K562 (cell line): ENCODE measurements around the gene TRMT112. TPM values are rescaled to one million over a fixed set of nuclear protein-coding genes. Genes with fewer than 3 reads are reported as not detected.

Experiments used
- ADNP ChIP-seq: fragments of 200-800 bp; sonication (Bioruptor generic); IDR thresholded peaks from 2 replicates; pipeline ENCODE4 v1.6.1; 2016; ENCODE audit warnings: missing genetic modification characterization, missing compliant biosample characterization
- BRD4 ChIP-seq: fragments of 200-600 bp; sonication (generic); IDR thresholded peaks from 2 replicates; pipeline ENCODE4 v1.6.1; 2017; ENCODE audit warnings: inconsistent platforms
- CHD1 ChIP-seq: fragments of 200-600 bp; sonication (generic); IDR thresholded peaks from one replicate; pipeline ENCODE4 v1.6.1; 2012; ENCODE audit warnings: mild to moderate bottlenecking, moderate library complexity, low read length, inconsistent platforms
- FUS ChIP-seq: fragments of 200-400 bp; formaldehyde crosslinking; optimal IDR thresholded peaks from 2 replicates; pipeline ENCODE3; 2017; ENCODE audit warnings: low read depth, low read length
- ZNF253 ChIP-seq: fragments of 250-450 bp; sonication (Bioruptor Pico); conservative IDR thresholded peaks from 2 replicates; pipeline ENCODE4 v1.6.1; 2021; ENCODE audit warnings: mild to moderate bottlenecking
- ZNF3 ChIP-seq: fragments of 250-450 bp; sonication (Bioruptor Pico); IDR thresholded peaks from 2 replicates; pipeline ENCODE4 v1.5.0; 2021; ENCODE audit warnings: mild to moderate bottlenecking, moderate library complexity
- polyA plus RNA-seq, 8 experiments: library from polyadenylated mRNA; depleted of rRNA in 4 of 8; stranded (reverse) in 5 of 8; unstranded in 3 of 8; fragments of >200 nt; fragmentation: Nextera tagmentation in 2 of 8; fragmentation: Illumina TruSeq in 1 of 8; extraction: Ambion mirVana in 2 of 8; extraction: Trizol in 1 of 8; gene quantifications; 2 replicates each; pipeline versions ENCODE4 v1.2.1 to v1.2.3, GENCODE V29; 2011 to 2014; ENCODE audit warnings: inconsistent platforms in 1 of 8, missing spikeins in 1 of 8
- total RNA-seq, 7 experiments: library from RNA; depleted of rRNA in 6 of 7; stranded (reverse); fragments of >200 nt in 6 of 7; fragmentation: Illumina TruSeq in 2 of 7; extraction: Trizol in 2 of 7; gene quantifications; 2 replicates each; pipeline versions ENCODE4 v1.2.1 to v1.2.3, GENCODE V29; 2011 to 2021; ENCODE audit warnings: low replicate concordance in 1 of 7
- TF ChIP-seq, protein P1 (sequence below), 2 experiments: fragments of 450-650 bp in 1 of 2; sonication (generic) in 1 of 2; formaldehyde crosslinking in 1 of 2; IDR thresholded peaks; 2 replicates each; pipeline versions ENCODE4 v1.7.1 to v1.9.0; 2016 to 2022; ENCODE audit warnings: inconsistent platforms in 1 of 2, mild to moderate bottlenecking in 1 of 2, missing genetic modification reagents in 1 of 2

The TRMT112 gene
- total and polyA plus RNA-seq, 9 of the 15 experiments (the other 6 are each of a cell fraction or from before 2014, with no cell fraction given), result 162 to 444 (median 300) TPM

DNA sequence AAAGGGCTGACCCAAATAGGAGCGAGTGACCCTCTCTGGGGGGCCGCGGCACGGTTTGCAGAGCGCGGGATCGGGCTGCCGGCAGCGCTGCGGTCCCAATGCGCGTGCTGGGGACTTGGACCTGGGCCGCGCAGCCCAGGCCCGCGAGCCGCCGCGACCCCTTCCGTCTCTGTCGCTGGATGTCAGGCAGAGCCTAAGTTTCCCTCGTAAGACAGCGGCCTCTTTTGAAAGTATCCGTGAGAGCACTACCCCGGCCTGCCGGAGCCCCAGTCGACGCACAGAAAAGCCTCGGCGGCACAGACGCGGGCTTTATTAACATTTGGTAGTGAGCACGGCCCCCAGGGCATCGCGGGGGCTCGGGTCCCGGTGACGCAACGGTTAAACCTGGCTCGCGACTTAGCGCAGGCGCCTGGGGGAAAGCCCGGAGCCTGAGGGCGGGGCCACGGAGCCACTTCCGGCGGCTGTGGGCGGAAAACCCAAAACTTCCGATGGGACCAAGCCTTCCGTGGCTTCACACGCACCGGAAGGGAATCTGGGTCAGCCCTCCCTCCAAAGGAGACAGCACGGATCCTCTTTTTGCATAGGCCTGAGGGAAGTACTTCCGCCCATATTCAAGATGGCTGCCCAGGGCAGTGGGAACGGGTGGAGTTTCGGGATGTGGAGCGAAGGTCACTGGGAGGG, 47.7 kb downstream of the TRMT112 start (continued):
- TF ChIP-seq, protein P1, sequence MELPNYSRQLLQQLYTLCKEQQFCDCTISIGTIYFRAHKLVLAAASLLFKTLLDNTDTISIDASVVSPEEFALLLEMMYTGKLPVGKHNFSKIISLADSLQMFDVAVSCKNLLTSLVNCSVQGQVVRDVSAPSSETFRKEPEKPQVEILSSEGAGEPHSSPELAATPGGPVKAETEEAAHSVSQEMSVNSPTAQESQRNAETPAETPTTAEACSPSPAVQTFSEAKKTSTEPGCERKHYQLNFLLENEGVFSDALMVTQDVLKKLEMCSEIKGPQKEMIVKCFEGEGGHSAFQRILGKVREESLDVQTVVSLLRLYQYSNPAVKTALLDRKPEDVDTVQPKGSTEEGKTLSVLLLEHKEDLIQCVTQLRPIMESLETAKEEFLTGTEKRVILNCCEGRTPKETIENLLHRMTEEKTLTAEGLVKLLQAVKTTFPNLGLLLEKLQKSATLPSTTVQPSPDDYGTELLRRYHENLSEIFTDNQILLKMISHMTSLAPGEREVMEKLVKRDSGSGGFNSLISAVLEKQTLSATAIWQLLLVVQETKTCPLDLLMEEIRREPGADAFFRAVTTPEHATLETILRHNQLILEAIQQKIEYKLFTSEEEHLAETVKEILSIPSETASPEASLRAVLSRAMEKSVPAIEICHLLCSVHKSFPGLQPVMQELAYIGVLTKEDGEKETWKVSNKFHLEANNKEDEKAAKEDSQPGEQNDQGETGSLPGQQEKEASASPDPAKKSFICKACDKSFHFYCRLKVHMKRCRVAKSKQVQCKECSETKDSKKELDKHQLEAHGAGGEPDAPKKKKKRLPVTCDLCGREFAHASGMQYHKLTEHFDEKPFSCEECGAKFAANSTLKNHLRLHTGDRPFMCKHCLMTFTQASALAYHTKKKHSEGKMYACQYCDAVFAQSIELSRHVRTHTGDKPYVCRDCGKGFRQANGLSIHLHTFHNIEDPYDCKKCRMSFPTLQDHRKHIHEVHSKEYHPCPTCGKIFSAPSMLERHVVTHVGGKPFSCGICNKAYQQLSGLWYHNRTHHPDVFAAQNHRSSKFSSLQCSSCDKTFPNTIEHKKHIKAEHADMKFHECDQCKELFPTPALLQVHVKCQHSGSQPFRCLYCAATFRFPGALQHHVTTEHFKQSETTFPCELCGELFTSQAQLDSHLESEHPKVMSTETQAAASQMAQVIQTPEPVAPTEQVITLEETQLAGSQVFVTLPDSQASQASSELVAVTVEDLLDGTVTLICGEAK (IDR thresholded peaks at IDR 0.05), result peak; percentile 100
- TF ChIP-seq, protein P1 (CRISPR knock-in tag; IDR thresholded peaks at IDR 0.05), result no peak
- TF ChIP-seq CHD1 (no peak), FUS (peak; percentile 32), ZNF3 (CRISPR knock-in tag) (no peak), ZNF253 (CRISPR knock-in tag) (no peak), BRD4 (no peak; the same call in 1 of the 2 replicates), ADNP (no peak)
